ENCODE results near the gene XKR8.

Gene XKR8

DNA sequence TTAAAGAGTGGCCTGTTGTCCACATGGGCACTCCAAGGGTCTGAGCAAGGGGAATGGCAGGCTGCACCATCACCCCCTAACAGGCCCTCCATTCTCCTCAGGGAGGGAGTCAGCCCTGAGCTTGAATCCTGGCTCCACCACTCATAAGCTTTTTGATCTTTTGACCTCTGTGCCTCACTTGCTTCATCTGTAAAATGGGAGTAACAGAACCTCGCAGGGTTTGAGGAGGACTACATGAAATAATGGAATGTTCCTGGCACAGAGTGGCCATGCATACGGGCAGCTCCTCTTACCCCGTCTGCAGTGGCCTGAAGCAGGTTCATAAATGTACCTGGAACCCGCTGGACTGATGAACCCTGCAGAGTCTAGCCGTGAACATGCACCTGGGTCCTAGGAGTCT, 2.1 kb upstream of the XKR8 start:
- no peak for DNase-seq

DNA sequence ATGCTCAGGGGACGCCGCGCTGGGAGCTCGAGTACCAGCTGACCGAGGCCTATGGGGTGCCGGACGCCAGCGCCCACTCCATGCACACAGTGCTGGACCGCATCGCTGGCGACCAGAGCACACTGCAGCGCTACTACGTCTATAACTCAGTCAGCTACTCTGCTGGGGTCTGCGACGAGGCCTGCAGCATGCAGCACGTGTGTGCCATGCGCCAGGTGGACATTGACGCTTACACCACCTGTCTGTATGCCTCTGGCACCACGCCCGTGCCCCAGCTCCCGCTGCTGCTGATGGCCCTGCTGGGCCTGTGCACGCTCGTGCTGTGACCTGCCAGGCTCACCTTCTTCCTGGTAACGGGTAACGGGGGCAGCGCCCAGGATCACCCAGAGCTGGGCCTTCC, 1.3 kb upstream of the XKR8 start:
- DNase-seq: no peak

DNA sequence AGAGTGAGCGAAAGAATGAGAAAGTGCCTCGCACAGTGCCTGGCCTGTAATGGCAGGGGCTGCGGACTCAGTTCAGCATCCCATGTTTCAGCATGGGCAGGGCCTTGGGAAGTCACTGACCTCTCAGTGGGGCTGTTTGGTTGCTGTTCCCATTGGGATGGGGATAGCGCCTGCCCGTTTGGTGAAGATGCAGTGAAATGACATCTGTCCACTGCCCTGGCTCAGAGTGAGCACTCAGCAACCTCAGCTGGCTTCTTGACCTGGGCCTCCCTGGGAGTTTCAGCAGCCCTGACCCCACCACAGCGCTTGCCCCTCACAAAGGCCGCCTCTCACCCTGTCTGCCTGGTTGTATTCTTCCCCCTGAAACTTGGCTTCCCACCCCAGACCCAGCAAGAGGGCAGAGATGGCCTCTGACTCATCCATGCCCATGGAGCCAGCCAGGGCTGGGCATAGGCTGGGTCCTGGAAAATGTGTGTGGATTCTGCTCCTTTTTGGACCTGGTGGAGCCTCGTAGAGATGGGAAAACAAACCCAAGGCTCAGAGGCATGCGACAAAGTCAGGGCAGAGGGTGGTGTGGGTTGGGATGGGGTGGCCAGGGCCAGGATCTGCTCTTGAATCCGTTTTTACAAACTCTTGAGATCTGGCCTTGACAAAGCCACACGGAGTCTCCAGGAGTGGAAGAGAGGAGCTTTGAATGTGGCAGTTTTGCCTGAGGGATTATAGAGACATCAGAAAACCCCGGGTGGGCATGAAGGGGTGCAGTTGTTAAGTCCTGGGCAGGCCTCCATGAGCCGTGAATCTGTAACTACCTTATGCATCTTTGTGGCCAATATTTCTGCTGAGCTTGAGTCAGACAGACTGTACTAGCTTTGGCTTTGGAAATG, 1.2 kb downstream of the XKR8 start:
- no peak for DNase-seq

DNA sequence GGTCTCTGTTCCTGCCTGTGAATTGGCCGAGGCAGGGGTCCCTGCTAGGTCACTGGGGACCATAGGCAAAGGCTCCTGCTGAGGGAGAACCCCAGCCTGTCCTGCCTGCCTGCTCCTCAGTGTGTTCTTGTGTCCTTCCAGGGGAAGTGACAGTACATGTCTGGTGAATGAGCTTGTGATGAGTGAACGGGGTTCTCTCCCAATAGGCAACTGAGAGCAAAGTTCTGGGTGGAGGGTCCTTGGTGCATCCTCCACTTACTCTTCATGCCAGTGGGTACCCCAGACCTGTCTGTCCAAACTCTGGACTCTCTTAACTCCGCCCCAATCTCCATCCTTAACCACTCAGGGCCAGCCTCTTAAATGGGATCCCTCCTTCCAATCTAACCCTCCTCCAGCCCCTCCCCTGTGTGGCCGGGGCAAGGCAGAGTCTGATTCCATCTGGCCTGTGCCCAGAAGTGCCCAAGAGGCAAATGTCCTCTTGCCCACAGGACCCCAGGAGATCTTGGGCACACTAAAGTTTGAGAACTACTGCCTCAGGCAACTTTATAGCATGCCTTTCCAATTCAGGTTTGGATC, 2.0 kb downstream of the XKR8 start:
- no peak for DNase-seq

DNA sequence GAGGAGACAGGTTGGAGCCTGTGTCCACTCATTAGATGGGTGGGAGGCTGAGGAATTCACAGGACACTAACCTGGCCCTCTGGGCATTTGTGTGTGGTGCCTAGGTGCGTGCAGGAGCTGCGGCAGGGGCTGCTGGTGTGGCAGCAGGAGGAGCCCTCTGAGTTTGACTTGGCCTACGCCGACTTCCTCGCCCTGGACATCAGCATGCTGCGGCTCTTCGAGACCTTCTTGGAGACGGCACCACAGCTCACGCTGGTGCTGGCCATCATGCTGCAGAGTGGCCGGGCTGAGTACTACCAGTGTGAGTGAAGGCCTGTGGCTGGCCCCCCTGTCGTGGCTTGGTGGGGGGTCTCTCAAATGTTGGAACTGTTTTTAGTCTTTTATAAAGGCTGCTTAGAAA, 3.6 kb downstream of the XKR8 start:
- no peak for DNase-seq

DNA sequence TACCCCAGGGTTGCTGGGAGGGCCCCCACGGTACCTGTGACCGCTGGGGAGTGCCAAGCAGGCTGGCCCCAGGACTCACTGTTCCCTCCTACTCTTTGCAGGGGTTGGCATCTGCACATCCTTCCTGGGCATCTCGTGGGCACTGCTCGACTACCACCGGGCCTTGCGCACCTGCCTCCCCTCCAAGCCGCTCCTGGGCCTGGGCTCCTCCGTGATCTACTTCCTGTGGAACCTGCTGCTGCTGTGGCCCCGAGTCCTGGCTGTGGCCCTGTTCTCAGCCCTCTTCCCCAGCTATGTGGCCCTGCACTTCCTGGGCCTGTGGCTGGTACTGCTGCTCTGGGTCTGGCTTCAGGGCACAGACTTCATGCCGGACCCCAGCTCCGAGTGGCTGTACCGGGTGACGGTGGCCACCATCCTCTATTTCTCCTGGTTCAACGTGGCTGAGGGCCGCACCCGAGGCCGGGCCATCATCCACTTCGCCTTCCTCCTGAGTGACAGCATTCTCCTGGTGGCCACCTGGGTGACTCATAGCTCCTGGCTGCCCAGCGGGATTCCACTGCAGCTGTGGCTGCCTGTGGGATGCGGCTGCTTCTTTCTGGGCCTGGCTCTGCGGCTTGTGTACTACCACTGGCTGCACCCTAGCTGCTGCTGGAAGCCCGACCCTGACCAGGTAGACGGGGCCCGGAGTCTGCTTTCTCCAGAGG, 6.8 kb downstream of the XKR8 start:
- DNase-seq: no peak

DNA sequence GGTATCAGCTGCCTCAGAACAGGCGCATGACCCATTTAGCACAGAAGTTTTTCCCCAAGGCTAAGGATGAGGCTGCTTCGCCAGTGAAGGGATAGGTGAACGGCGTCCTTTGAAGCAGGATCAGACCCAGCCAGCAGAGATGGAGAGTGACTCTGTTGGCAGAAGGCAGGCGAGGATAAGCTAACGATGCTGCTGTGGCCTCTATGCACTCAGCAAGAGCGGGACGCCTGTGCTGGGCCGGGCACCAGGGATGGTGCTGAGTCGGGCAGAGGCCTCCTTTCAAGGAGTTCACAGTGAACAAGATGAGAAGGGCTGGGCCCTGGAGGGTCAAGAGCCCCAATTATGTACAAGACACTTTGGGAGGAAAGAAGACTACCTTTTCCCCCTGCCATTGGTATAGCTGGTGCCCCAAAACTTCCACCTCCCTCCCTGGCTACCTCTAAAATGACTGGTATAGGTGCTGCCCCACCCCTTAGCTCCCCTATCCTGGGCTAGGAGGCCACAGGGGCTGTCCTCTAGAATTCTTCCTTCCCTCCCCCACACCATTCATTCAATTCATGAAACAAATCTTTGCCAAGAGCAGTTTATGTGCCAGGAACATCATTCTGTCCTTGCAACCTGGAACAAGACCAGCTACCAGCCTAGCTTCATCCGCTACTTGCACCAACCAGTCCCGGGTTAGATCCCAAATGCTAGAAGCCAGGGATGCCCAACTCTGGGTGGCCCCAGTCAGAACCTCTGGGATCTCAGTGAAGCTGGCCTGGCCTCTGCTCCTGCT, 7.5 kb downstream of the XKR8 start:
- no peak for DNase-seq

DNA sequence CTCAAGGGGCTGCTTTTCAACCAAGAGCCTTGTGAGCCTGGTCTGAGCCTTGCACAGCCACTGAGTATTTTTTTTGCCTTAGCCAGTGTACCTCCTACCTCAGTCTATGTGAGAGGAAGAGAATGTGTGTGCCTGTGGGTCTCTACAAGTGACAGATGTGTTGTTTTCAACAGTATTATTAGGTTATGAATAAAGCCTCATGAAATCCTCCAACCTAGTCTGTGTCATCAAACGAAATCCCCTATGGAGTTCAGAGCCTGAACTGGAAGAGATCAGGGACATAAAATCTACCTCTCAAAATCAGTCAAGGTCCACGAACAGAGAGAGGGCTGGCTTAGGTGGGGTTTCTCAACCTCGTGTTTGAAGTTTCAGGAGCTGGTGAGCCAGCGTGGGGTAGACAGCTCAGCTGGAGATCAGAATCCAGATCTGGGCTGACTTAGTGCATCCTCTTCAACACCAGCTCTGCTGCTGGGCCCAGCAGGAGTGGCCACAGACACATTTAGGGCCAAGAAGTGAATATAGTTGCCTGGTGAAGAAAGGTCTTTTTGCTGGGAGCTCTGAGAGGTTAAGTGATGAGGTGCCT, 8.2 kb downstream of the XKR8 start:
- no peak for DNase-seq

DNA sequence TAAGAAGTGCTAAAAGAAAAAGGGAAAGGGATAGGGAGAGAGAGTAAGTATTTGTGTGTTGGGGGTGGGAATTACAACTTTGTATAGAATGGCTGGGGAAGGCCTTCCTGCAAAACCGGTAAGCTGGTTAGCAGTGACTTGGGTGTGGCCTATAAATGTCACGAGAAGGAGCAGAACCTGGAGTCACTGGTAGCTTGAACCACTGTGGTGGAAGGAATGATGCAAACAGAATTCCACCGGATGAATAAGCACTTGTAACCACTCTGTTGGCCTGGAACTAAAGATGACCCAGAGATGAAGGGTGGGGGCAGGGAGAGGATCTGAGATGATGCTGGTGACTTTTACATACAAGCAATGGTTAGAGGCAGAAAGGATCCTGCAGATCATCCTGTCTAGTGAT, 8.9 kb downstream of the XKR8 start:
- no peak for DNase-seq

DNA sequence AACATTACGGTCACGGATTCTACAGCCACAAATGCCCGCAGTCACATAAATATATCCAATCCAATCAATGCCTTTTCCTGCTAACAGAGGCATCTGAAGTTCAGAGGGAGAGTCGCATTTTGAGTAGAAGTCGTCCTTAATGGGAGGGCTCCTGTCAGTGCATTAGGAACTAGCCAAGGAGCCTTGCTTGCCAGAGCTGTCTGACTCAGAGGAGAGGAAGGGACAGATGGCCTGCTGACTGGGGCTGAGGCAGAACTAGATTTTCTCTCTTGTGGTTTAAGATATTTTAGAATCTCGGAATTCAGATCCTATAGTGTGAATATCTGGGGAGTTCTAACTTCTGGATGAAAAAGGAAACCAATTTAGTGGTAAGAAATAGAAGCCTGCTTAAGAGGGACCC, 10.6 kb downstream of the XKR8 start:
- DNase-seq: no peak

DNA sequence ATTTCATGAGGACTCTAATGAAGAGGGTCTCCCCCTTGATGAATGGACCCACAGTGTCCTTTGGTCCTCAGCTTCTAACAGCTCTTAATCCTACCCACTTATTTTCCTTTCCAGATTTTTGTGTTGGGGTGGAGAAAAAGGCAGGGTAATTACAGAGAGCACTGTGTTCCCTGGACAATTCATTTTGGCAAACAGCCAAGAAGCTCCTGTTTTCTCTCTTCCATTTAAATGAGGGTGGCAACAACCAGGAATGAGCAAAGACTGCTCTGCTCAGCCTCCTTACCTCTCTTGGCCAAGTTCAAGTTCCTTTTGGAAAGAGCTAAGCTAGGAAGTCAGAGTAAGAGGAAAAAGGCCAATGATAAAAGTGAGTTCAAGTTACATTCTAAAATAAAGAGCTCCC, 11.9 kb downstream of the XKR8 start:
- no peak for DNase-seq

DNA sequence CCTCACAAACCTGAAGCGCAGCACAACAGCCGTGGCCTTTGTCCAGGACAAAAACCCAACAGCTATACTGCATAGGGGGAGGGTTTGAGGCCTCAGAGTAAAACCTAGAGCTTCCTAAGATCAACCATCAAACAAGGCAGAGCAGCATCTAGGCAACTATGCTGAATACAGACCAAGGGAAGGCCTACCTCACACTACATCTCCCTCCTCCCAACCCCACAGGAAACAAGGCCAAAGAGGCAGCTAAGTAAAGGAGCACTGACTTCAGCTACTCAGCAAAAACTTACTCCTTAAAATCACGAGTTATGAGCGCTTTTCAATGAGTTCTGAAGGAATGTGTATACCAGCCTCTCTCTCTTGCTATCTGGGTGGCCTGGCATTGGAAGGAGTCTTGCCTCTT, 12.4 kb downstream of the XKR8 start:
- no peak for DNase-seq

DNA sequence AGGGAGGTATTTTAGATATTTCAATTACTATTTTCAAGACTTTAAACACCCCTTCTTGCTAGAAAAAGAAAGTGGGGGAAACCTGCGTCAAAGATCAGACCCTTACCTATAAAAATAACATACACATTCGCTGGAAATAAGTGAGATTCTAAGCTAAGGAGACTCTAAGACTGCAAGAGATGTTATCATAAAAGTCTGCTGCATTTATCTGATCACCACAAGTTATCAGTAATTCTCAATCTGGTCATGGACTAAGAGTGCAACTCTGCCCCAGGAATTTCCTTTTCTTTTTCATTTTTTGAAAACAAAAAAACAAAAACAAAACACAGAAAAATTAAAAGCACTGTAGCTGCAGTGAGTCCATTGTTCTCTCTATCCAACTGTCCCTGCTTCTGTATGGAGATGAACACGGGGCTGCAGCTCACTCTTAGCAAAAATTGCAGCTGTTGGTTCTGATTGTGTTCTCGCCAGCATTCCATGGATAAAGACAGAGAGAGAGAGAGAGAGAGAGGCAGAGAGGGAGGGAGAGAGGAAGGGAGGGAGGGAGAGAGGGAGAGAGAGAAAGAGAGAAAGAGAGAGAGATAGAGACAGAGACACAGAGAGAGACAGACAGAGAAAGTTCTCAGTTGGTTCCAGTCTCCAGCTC, 14.1 kb downstream of the XKR8 start:
- no peak for DNase-seq

DNA sequence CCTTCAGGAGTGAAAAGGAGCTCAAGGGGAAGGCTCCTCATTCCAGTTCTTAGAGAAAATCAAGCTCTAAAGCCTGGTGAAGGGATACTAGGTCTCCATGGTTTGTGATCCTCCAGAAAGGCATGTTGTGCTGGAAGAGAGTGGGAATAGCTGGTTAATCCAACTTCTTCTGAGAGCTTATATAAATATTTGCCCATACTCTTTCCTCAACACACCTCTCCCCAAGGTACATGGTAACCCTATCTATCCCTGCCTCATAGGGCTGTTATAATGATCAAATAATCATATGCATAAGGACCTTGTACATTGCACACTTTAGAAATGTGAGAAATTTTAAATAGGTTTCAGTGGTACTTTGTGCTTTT, 14.6 kb downstream of the XKR8 start:
- no peak for DNase-seq

DNA sequence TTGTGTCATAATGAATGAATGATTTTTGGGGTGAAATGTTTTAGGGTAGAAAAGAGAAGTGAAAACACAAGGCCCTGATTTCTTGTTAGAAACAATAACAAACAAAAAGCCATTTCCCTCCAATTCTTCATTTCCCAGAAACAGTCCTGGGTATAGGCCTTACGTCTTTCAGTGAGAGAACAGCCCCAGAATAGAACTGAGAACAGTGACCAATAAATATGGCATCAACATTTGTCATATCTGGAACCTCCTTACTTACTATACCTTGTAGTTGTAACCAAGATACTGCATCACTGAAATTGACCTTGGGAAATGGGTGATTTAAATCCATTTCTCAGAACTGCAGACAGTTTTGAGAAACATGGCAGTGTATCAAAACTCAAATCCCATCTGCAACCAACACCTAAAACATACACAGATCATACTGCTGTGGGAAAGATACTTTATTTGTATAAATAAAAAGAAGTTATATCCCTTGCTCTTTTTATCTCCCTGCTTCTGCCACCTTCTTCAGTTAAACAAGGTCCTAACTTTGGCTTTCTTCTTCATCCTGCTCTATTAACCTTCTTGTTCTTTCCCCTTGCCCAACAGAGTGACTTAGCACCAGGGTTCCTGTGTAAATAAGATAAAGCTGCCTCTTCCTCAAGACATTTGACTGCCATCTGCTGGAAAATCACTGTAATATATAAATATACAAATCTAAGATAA, 19.5 kb downstream of the XKR8 start:
- DNase-seq: peak; percentile 34

DNA sequence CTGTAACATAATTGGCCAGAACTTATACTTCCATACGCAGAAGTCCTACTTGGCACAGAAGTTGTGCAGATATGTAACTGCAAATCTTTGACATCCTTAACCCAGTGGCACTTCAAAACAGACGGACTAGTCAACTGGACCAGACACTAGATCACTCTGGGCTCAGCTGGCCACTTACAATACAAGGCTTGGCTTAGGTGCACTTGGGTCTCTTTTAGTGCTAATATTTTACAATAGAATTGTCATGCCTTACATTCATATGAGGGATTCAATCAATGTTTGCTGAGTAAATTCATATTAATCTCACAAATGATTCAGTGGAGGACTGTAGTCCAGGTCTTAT, 20.1 kb downstream of the XKR8 start:
- no peak for DNase-seq

DNA sequence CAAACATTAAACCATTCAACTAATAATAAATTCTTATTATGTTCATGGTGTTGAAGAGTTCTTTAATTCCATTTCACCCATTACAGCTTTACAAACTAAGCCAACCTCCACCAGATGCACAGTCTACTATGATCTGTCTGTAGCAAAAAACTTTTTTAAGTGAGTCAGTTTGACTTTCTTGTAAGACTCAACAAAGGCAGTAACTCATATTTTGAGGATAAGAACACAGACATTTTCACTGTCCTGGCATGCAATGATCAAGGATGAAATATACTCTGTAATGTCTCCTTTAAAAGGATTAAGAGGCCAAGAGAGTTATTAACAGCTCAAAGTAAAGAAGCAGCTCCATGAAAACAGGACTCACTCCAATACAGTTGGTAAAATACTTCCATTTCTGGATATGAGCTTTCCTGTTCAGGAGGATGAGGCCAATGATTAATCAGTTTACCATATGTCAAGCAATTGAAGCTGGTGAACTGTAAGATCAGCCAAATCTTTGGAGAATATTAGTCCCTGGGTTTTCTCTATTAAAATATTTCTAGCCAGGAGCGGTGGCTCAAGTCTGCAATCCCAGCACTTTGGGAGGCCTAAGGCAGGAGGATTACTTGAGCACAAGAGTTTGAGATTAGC, 20.6 kb downstream of the XKR8 start:
- no peak for DNase-seq

DNA sequence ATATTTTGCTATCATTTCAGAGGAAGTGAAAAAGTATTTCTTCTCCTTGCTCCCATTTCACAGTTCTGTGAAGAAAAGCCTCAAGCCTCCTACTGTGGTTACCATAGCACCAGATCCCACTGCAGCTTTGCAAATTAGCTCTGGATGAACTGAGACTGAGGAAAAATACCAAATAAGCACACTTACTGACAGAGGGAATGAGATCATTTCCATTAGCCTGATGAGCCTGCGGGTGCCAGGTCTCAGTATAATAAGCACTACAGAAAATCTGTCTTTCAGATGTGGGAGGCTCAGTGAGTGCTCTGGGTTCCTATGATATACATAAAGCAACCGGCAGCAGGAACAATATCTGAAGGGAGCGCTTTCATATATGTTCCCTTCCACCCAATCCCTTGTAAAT, 21.4 kb downstream of the XKR8 start:
- no peak for DNase-seq

DNA sequence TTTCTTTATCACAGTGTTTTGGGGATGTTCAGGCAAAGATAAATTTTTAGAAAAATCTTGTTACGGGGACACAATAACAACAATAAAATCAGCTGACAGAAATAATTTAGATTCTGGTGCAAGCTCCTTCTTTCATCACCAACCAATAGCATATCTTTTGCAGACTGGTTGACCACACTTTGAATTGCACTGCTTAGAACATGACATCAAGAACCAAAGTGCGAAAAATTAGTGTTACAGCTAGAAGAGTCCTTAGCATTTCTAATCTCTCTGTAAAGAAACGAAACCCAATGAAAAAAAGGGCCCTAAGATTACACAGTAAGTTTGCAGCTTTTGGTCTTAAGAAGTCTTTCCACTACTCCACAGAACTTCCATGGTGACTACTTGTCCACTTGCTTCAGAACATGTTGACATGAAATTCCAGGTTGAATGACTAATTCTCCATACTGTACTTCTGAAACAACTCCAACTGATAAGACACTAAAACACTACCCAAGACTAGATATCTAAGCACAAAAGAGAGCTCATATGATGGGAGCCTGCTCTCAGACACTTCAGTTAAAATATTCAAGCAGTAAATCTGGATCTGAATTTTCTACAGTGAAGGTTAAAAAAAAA, 31.3 kb downstream of the XKR8 start:
- DNase-seq: no peak

DNA sequence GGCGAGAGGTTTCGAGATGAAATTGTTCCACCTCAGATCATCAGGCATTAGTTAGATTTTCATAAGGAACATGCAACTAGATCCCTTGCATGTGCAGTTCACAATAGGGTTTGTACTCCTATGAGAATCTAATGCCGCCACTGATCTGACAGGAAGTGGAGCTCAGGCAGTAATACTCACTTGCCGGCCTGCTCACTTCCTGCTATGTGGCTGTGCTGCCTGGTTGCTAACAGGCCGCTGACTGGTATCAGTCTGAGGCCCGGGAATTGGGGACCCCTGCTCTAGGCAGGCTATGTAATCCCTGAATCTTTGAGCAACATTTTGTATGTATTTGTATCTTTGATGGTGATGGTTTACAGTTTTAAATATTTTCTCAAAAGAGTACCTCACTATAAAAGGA, 32.5 kb downstream of the XKR8 start:
- DNase-seq: no peak

DNA sequence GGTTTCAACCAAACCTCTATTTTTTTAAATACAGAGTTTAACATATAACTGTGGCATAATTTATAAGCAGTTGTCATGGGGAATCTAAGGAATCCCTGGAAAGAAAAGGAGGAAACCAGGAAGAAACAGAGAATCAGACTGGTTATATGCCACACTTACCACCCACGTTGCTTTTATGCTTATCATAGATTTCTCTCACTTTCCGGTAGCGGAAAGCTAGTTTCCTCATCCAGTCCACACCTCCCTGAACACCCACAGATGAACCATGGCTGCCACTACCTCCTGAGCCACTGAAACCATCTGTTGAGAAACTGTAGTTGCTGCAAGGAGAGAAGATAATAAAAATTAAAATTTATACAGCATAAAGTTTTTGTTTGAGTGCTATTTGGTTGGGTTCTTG, 33.5 kb downstream of the XKR8 start:
- no peak for DNase-seq

All from SIG-M5 (cell line).